GM20431 (cell line): ENCODE measurements around the gene CDH15.

ENCODE experiments used
- in situ Hi-C: fragments of 300-500 bp; cut with MseI, MboI; formaldehyde crosslinking; loops from one replicate; pipeline ENCODE4 v1.15.0; 2020; ENCODE audit warnings: low sequenced_read_pairs; ENCODE audit not compliant: unreplicated experiment

Gene CDH15

GRCh38 chr16:89168381-89169189 is 3.0 kb upstream of the CDH15 start:
- in situ Hi-C loops, result loop anchor here (10.0 kb wide), 1 partner anchor 234 kb away; no protein-coding TSS in a partner anchor

- in situ Hi-C loops, result loop anchor here (10.0 kb wide), 1 partner anchor 235 kb away; no protein-coding TSS in a partner anchor
These were observed 1.8 kb upstream of the CDH15 start for GRCh38 chr16:89169778-89170177.

GRCh38 chr16:89170346-89171215 is 967 bp upstream of the CDH15 start:
- in situ Hi-C loops, result no loop called here

- in situ Hi-C loops, result no loop called here
These were observed 601 bp downstream of the CDH15 start for GRCh38 chr16:89172171-89172527.

- in situ Hi-C loops, result no loop called here
These were observed 1.1 kb downstream of the CDH15 start for GRCh38 chr16:89172528-89173173.

- in situ Hi-C loops, result no loop called here
These were observed 1.8 kb downstream of the CDH15 start for GRCh38 chr16:89173174-89173921.

GRCh38 chr16:89174055-89174827 is 2.7 kb downstream of the CDH15 start:
- in situ Hi-C loops, result no loop called here

- in situ Hi-C loops, result no loop called here
These were observed 3.3 kb downstream of the CDH15 start for GRCh38 chr16:89174877-89175276.

- in situ Hi-C loops, result no loop called here
These were observed 4.0 kb downstream of the CDH15 start for GRCh38 chr16:89175280-89176146.

- in situ Hi-C loops, result no loop called here
These were observed 4.7 kb downstream of the CDH15 start for GRCh38 chr16:89176147-89176690.

GRCh38 chr16:89176717-89177116 is 5.2 kb downstream of the CDH15 start:
- in situ Hi-C loops, result no loop called here

GRCh38 chr16:89177501-89177900 is 6.0 kb downstream of the CDH15 start:
- in situ Hi-C loops, result no loop called here

- in situ Hi-C loops, result no loop called here
These were observed 7.1 kb downstream of the CDH15 start for GRCh38 chr16:89178453-89179147.

- in situ Hi-C loops, result no loop called here
These were observed 7.6 kb downstream of the CDH15 start for GRCh38 chr16:89179148-89179484.

GRCh38 chr16:89179656-89180315 is 8.2 kb downstream of the CDH15 start:
- in situ Hi-C loops, result no loop called here

- in situ Hi-C loops, result no loop called here
These were observed 11.9 kb downstream of the CDH15 start for GRCh38 chr16:89183463-89183862.
